HG03066 (cell line): ENCODE measurements around the gene PTPN22.
"Not testable (repeated sequence)": the region's sequence is repeated elsewhere in the genome, so short reads cannot be mapped to it uniquely, and the experiment has no call there.

Experiments
- ATAC-seq: cut with Tn5 transposase; IDR thresholded peaks from one replicate; pipeline ENCODE4 v1.9.1; 2021; ENCODE audit warnings: low read depth; ENCODE audit not compliant: unreplicated experiment

The PTPN22 gene

GRCh38 chr1:113854234-113854633 is 17.3 kb downstream of the PTPN22 start:
- ATAC-seq, result no peak

- ATAC-seq, result not testable (repeated sequence)
Measured at GRCh38 chr1:113852694-113853093, 18.8 kb downstream of the PTPN22 start.

- no peak for ATAC-seq
Measured at GRCh38 chr1:113850127-113850796, 21.2 kb downstream of the PTPN22 start.

GRCh38 chr1:113849072-113849471 is 22.4 kb downstream of the PTPN22 start:
- no peak for ATAC-seq

GRCh38 chr1:113846391-113847035 is 25.0 kb downstream of the PTPN22 start:
- ATAC-seq, result no peak

- no peak for ATAC-seq
Measured at GRCh38 chr1:113836534-113836933, 35.0 kb downstream of the PTPN22 start.

- no peak for ATAC-seq
Measured at GRCh38 chr1:113835686-113836290, 35.7 kb downstream of the PTPN22 start.

GRCh38 chr1:113834716-113835115 is 36.8 kb downstream of the PTPN22 start:
- ATAC-seq, result no peak

GRCh38 chr1:113830039-113830438 is 41.5 kb downstream of the PTPN22 start:
- ATAC-seq, result no peak

- no peak for ATAC-seq
Measured at GRCh38 chr1:113821916-113822315, 49.6 kb downstream of the PTPN22 start.

- ATAC-seq, result no peak
Measured at GRCh38 chr1:113818578-113818977, 52.9 kb downstream of the PTPN22 start.

GRCh38 chr1:113813218-113813617 is 58.3 kb downstream of the PTPN22 start:
- ATAC-seq, result no peak

- no peak for ATAC-seq
Measured at GRCh38 chr1:113812661-113813135, 58.8 kb downstream of the PTPN22 start.

GRCh38 chr1:113811888-113812660 is 59.4 kb downstream of the PTPN22 start, which contains the start of gene RSBN1:
Gene RSBN1 (minus strand): TSS chr1:113812476. CDS start chr1:113812412, 64 bp downstream.
- peak; percentile 86 for ATAC-seq

GRCh38 chr1:113811156-113811887 is 60.2 kb downstream of the PTPN22 start:
- peak; percentile 25 for ATAC-seq

GRCh38 chr1:113809670-113810602 is 61.6 kb downstream of the PTPN22 start:
- ATAC-seq, result no peak

GRCh38 chr1:113808450-113809195 is 62.9 kb downstream of the PTPN22 start:
- no peak for ATAC-seq

GRCh38 chr1:113805639-113806038 is 65.9 kb downstream of the PTPN22 start:
- ATAC-seq, result no peak

GRCh38 chr1:113805256-113805531 is 66.3 kb downstream of the PTPN22 start:
- no peak for ATAC-seq
